Measurements from ENCODE around the gene HLX. TPM values are rescaled to one million over a fixed set of nuclear protein-coding genes. Genes with fewer than 3 reads are reported as not detected.

Gene HLX
- total and polyA plus RNA-seq, 9 of the 15 experiments (the other 6 are each of a cell fraction or from before 2014, with no cell fraction given) = 0.10 to 3.0 (median 1.6) TPM

DNA sequence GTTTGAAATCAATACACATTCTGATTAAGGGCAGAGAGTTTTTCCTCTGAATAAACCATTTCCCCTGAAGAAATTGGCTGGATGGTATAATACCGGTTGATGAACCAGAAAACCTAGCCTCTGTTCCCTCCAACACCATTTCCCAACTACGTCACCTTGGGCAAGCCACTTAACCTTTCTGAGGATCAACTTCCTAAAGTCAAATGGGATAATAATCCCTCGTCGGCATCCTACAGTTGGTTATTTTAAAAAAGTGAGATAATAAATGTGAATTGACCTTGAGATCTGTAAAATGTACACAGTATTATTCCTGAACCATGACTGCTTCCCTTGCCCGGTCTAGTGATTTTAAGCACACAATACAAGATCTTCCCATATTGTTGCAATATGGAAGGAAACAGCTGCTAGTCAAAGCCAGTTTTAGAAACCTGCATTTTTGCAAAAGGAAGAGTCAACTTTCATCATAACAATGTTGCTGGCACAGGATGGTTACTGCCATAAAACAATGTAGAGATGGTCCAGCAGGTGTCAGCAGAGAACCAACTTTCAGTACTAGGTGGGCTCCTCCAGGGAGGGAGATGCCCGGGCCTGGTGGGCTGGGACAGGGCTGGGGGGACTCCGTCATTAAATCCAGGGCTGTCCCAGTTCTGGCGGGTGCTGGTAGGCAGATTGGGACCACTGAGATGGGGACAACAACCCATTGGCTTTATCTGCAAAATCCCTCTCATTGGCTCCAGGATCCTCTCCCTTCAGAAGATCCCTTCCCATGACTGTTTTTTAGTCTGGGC, 5.2 kb upstream of the HLX start:
- no TSS peak for BruUV-seq (replicated peaks)
- no peak overlapping the region for H3K27ac ChIP-seq (ENCODE audit: extremely low read depth, low read depth, low read length)
- peaks cover 5 to 14% of the 10 kb centered on the region in 2 experiments; a peak in 2 of 5 replicates for H3K27me3 ChIP-seq (ENCODE audit: control insufficient read depth in 2 of 2, insufficient read depth in 2 of 2, low read length in 2 of 2)
- no peak overlapping the region for H2AFZ ChIP-seq (ENCODE audit: low read depth, low read length)
- peak; percentile 72 for ATAC-seq
- ChIA-PET POLR2A (no interaction called here), CTCF (ENCODE audit: low intra/inter-chr PET ratio) (interaction anchor here (0.6 to 2.1 kb wide), 3 partner anchors 134 to 561 kb away, joined by 3 to 11 read pairs (median 9); no protein-coding TSS in a partner anchor)
- no peak overlapping the region for H3K4me3 ChIP-seq
- intact Hi-C loops (cut with micrococcal nuclease) = loop anchor here (1.0 to 2.0 kb wide), 3 partner anchors 329 to 1581 kb away; no protein-coding TSS in a partner anchor
- peaks cover 0 to 9% of the 10 kb centered on the region in 2 experiments; a peak in 1 of 5 replicates for H3K4me1 ChIP-seq (replicated peaks in 1 of 2; ENCODE audit: control insufficient read depth in 2 of 2, insufficient read depth in 2 of 2, low read length in 2 of 2)
- WGBS (ENCODE audit: insufficient coverage, low coverage, missing lambda C conversion rate) = 1% methylated on average over 8 of the region's 8 CpGs
- no peaks in the 10 kb centered on the region for H3K79me2 ChIP-seq (ENCODE audit: control insufficient read depth, insufficient read depth, low read length)
- no peaks in the 10 kb centered on the region for H3K36me3 ChIP-seq (ENCODE audit: control insufficient read depth, insufficient read depth, low read length)
- FAIRE-seq = peak; percentile 70
- DNase-seq (ENCODE audit: extremely low read depth in 1 of 4, low spot score in 3 of 4) = peak; percentile 44 to 58 (median 54)
- 0 out of 2 replicates have a peak, but pooled peaks cover 4% of the 10 kb centered on the region for H4K20me1 ChIP-seq (replicated peaks; ENCODE audit: control insufficient read depth, insufficient read depth, low read length)
- no peak overlapping the region for H3K4me2 ChIP-seq (ENCODE audit: insufficient read depth, low read length)
- in situ Hi-C loops (cut with MboI) = loop anchor here (5.0 to 10.0 kb wide), 2 partner anchors 328 to 1581 kb away; no protein-coding TSS in a partner anchor
- H3K9me1 ChIP-seq (ENCODE audit: control insufficient read depth, insufficient read depth, low read length) = no peaks in the 10 kb centered on the region
- no peak overlapping the region for H3K9ac ChIP-seq (ENCODE audit: insufficient read depth in 1 of 2, low read depth in 2 of 2, low read length in 2 of 2)
- no peaks in the 10 kb centered on the region for H3K9me3 ChIP-seq (replicated peaks; ENCODE audit: control insufficient read depth, insufficient read depth, low read depth, low read length)
- TF ChIP-seq, protein P1, sequence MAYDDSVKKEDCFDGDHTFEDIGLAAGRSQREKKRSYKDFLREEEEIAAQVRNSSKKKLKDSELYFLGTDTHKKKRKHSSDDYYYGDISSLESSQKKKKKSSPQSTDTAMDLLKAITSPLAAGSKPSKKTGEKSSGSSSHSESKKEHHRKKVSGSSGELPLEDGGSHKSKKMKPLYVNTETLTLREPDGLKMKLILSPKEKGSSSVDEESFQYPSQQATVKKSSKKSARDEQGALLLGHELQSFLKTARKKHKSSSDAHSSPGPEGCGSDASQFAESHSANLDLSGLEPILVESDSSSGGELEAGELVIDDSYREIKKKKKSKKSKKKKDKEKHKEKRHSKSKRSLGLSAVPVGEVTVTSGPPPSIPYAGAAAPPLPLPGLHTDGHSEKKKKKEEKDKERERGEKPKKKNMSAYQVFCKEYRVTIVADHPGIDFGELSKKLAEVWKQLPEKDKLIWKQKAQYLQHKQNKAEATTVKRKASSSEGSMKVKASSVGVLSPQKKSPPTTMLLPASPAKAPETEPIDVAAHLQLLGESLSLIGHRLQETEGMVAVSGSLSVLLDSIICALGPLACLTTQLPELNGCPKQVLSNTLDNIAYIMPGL (CRISPR knock-in tag; IDR thresholded peaks at IDR 0.05) = no peak
- TF ChIP-seq PHF20 (IDR thresholded peaks at IDR 0.05; ENCODE audit: partially characterized antibody) (no peak), KAT8 (IDR thresholded peaks at IDR 0.05; ENCODE audit: low read depth) (no peak), ZNF224 (CRISPR knock-in tag; IDR thresholded peaks at IDR 0.05) (no peak), ZNF436 (CRISPR knock-in tag; IDR thresholded peaks at IDR 0.05) (no peak), MAZ (CRISPR knock-in tag; conservative IDR thresholded peaks at IDR 0.05 in 1 of 2, IDR thresholded peaks at IDR 0.05 in 1 of 2) (0 out of 4 replicates have a peak, but pooled peaks of 1 of the 2 experiments have one; percentile 34), CTCF (IDR thresholded peaks at IDR 0.05 in 2 of 3, conservative IDR thresholded peaks at IDR 0.05 in 1 of 3; ENCODE audit: insufficient read depth in 2 of 3, low read depth in 1 of 3, low read length in 3 of 3) (peak; percentile 65 to 75 (median 71)), DEAF1 (CRISPR knock-in tag; IDR thresholded peaks at IDR 0.05) (peak; percentile 62), ZFPM2 (CRISPR knock-in tag; IDR thresholded peaks at IDR 0.05) (no peak), PCBP2 (IDR thresholded peaks at IDR 0.05; ENCODE audit: low read depth, low read length, poor library complexity, severe bottlenecking) (no peak)

All from K562 (cell line).